Measurements from ENCODE around the gene OSR1. TPM values are rescaled to one million over a fixed set of nuclear protein-coding genes. Genes with fewer than 3 reads are reported as not detected.
"Not testable (repeated sequence)": the region's sequence is repeated elsewhere in the genome, so short reads cannot be mapped to it uniquely, and the experiment has no call there.

The OSR1 gene
- total RNA-seq (2014; rRNA removed; shearing (Covaris generic)), result not detected in 2 replicates
- total RNA-seq (2022), result not detected in 2 replicates
- not detected for Bru-seq, nascent RNA
- not detected for BruChase-seq, experiment 1, labeled RNA remaining after a 6-hour chase
- not detected for BruChase-seq, experiment 2, labeled RNA remaining after a 2-hour chase
- long read RNA-seq, result 0 reads

- Histone ChIP-seq H3K9me3 (ENCODE audit: low read length) (no peaks in the 10 kb centered on the region), H3K36me3 (ENCODE audit: insufficient read depth, low read length) (no peaks in the 10 kb centered on the region), H3K9me2 (ENCODE audit: insufficient read depth, low read length) (no peaks in the 10 kb centered on the region), H3K79me2 (ENCODE audit: insufficient read depth, low read depth, low read length) (no peaks in the 10 kb centered on the region), H4K20me1 (ENCODE audit: insufficient read depth, low read length) (no peaks in the 10 kb centered on the region), H3K4me3 (ENCODE audit: low read depth, low read length, poor library complexity, severe bottlenecking) (no peak within 1 kb of the TSS), H2AFZ (ENCODE audit: low read length) (no peak within 1 kb of the TSS), H3K27ac (ENCODE audit: low read depth, low read length, poor library complexity, severe bottlenecking) (no peak within 1 kb of the TSS), H3K4me2 (ENCODE audit: low read length) (no peak within 1 kb of the TSS), H3K4me1 (ENCODE audit: insufficient read depth, low read length, poor library complexity, severe bottlenecking) (no peaks in the 10 kb centered on the region)
- intact Hi-C loops (cut with micrococcal nuclease; ENCODE audit: unreplicated experiment), result no loop called here
- no peak for DNase-seq (ENCODE audit: low spot score)
- ChIA-PET POLR2A (no interaction called here), CTCF (ENCODE audit: unreplicated experiment) (no interaction called here)
- TF ChIP-seq CTCF (conservative IDR thresholded peaks at IDR 0.05; ENCODE audit: low read length) (no peak), EZH2phosphoT487 (IDR thresholded peaks at IDR 0.05; ENCODE audit: borderline replicate concordance, low read depth, low read length) (no peak)
- BruUV-seq (replicated peaks), result no TSS peak
Measured at GRCh38 chr2:19358242-19359020, at the start of gene OSR1. OSR1 (minus strand) TSS chr2:19358623; CDS start chr2:19353805, 4,818 bp downstream.

DNA sequence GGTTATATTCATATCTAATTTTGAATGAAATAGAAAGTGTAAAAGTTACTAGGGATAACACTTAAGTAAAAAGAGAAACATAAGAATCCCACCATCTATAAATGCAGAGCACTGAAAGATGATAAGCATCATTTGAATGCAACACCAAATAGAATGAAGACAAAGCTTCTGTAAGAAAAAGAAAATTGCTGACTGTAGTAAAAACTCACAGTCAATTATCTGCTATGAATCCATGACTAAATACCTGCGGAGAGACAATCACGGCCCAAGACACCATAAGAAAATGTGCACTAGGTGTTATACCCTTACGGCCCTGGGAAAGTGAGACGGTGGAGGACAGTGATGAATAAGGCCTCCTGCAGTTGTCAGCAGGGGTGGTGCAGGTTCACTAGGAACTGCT lies 45.4 kb upstream of the OSR1 start:
- H3K9me3 ChIP-seq (ENCODE audit: low read length), result no peaks in the 10 kb centered on the region
- H3K4me2 ChIP-seq (ENCODE audit: low read length), result no peak overlapping the region
- H3K4me3 ChIP-seq (ENCODE audit: low read depth, low read length, poor library complexity, severe bottlenecking), result no peak overlapping the region
- DNase-seq (ENCODE audit: low spot score), result no peak
- H3K4me1 ChIP-seq (ENCODE audit: insufficient read depth, low read length, poor library complexity, severe bottlenecking), result no peaks in the 10 kb centered on the region
- no peak overlapping the region for H2AFZ ChIP-seq (ENCODE audit: low read length)
- no peaks in the 10 kb centered on the region for H3K36me3 ChIP-seq (ENCODE audit: insufficient read depth, low read length)
- no TSS peak for BruUV-seq (replicated peaks)
- no peak for TF ChIP-seq CTCF (conservative IDR thresholded peaks at IDR 0.05; ENCODE audit: low read length)
- no peak for TF ChIP-seq EZH2phosphoT487 (IDR thresholded peaks at IDR 0.05; ENCODE audit: borderline replicate concordance, low read depth, low read length)
- no peaks in the 10 kb centered on the region for H3K9me2 ChIP-seq (ENCODE audit: insufficient read depth, low read length)
- POLR2A ChIA-PET, result no interaction called here
- CTCF ChIA-PET (ENCODE audit: unreplicated experiment), result no interaction called here
- no peak overlapping the region for H3K27ac ChIP-seq (ENCODE audit: low read depth, low read length, poor library complexity, severe bottlenecking)
- intact Hi-C loops (cut with micrococcal nuclease; ENCODE audit: unreplicated experiment), result no loop called here
- no peaks in the 10 kb centered on the region for H3K79me2 ChIP-seq (ENCODE audit: insufficient read depth, low read depth, low read length)
- H4K20me1 ChIP-seq (ENCODE audit: insufficient read depth, low read length), result no peaks in the 10 kb centered on the region

GRCh38 chr2:19392191-19392590 lies 33.8 kb upstream of the OSR1 start:
- Histone ChIP-seq H3K27ac (ENCODE audit: low read depth, low read length, poor library complexity, severe bottlenecking) (no peak overlapping the region), H3K4me1 (ENCODE audit: insufficient read depth, low read length, poor library complexity, severe bottlenecking) (no peaks in the 10 kb centered on the region), H3K9me3 (ENCODE audit: low read length) (no peaks in the 10 kb centered on the region), H3K36me3 (ENCODE audit: insufficient read depth, low read length) (no peaks in the 10 kb centered on the region), H3K79me2 (ENCODE audit: insufficient read depth, low read depth, low read length) (no peaks in the 10 kb centered on the region), H3K9me2 (ENCODE audit: insufficient read depth, low read length) (no peaks in the 10 kb centered on the region), H3K4me2 (ENCODE audit: low read length) (no peak overlapping the region), H2AFZ (ENCODE audit: low read length) (no peak overlapping the region), H3K4me3 (ENCODE audit: low read depth, low read length, poor library complexity, severe bottlenecking) (no peak overlapping the region), H4K20me1 (ENCODE audit: insufficient read depth, low read length) (no peaks in the 10 kb centered on the region)
- no peak for DNase-seq (ENCODE audit: low spot score)
- BruUV-seq (replicated peaks), result no TSS peak
- no peak for TF ChIP-seq CTCF (conservative IDR thresholded peaks at IDR 0.05; ENCODE audit: low read length)
- no peak for TF ChIP-seq EZH2phosphoT487 (IDR thresholded peaks at IDR 0.05; ENCODE audit: borderline replicate concordance, low read depth, low read length)
- ChIA-PET CTCF (ENCODE audit: unreplicated experiment) (no interaction called here), POLR2A (no interaction called here)
- intact Hi-C loops (cut with micrococcal nuclease; ENCODE audit: unreplicated experiment), result no loop called here

DNA sequence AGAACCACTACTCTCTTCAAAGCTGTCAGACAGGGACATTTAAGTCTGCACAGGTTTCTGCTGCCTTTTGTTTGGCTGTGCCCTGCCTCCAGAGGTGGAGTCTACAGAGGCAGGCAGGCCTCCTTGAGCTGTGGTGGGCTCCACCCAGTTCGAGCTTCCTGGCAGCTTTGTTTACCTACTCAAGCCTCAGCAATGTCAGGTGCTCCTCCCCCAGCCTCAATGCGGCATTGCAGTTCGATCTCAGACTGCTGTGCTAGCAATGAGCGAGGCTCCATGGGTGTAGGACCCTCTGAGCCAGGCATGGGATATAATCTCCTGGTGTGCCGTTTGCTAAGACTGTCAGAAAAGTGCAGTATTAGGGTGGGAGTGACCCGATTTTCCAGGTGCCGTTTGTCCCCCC lies 31.0 kb upstream of the OSR1 start:
- H3K4me3 ChIP-seq (ENCODE audit: low read depth, low read length, poor library complexity, severe bottlenecking); H3K9me3 ChIP-seq (ENCODE audit: low read length); DNase-seq (ENCODE audit: low spot score); H3K79me2 ChIP-seq (ENCODE audit: insufficient read depth, low read depth, low read length); H3K27ac ChIP-seq (ENCODE audit: low read depth, low read length, poor library complexity, severe bottlenecking); H3K4me2 ChIP-seq (ENCODE audit: low read length); H3K9me2 ChIP-seq (ENCODE audit: insufficient read depth, low read length); H4K20me1 ChIP-seq (ENCODE audit: insufficient read depth, low read length); CTCF ChIA-PET (ENCODE audit: unreplicated experiment); intact Hi-C loops (cut with micrococcal nuclease; ENCODE audit: unreplicated experiment); H3K4me1 ChIP-seq (ENCODE audit: insufficient read depth, low read length, poor library complexity, severe bottlenecking); H3K36me3 ChIP-seq (ENCODE audit: insufficient read depth, low read length); H2AFZ ChIP-seq (ENCODE audit: low read length); BruUV-seq (replicated peaks); POLR2A ChIA-PET: not testable (repeated sequence)
